OCI-LY1 (cell line): ENCODE data around the gene HOMER1.

Experiments
- H2AFZ ChIP-seq: fragments of 200-600 bp; sonication (generic), shearing (Covaris generic); 2 replicates; pipeline ENCODE4 v1.6.0; 2014; ENCODE audit warnings: antibody characterized with exemption, mild to moderate bottlenecking, low read length
- H3F3A ChIP-seq: fragments of 200-600 bp; sonication (generic), shearing (Covaris generic); 2 replicates; pipeline ENCODE4 v1.6.0; 2014; ENCODE audit warnings: mild to moderate bottlenecking, antibody characterized with exemption, low read length, moderate library complexity; ENCODE audit not compliant: insufficient read depth
- H3K27ac ChIP-seq: fragments of 200-600 bp; sonication (generic); 2 replicates; pipeline ENCODE4 v1.5.1; 2014; ENCODE audit warnings: low read length, mixed run types, mild to moderate bottlenecking, low read depth; ENCODE audit not compliant: poor library complexity, severe bottlenecking
- H3K27me3 ChIP-seq: fragments of 200-600 bp; sonication (generic); 2 replicates; pipeline ENCODE4 v1.6.0; 2014; ENCODE audit warnings: antibody characterized with exemption, mild to moderate bottlenecking, low read length, moderate library complexity; ENCODE audit not compliant: insufficient read depth
- H3K36me3 ChIP-seq: fragments of 200-600 bp; sonication (generic); 2 replicates; pipeline ENCODE4 v1.6.1; 2014; ENCODE audit warnings: mild to moderate bottlenecking, antibody characterized with exemption, low read length, moderate library complexity, mixed read lengths; ENCODE audit not compliant: insufficient read depth
- H3K4me1 ChIP-seq: fragments of 200-600 bp; sonication (generic); 2 replicates; pipeline ENCODE4 v1.5.1; 2014; ENCODE audit warnings: mild to moderate bottlenecking, low read length, moderate library complexity; ENCODE audit not compliant: insufficient read depth, severe bottlenecking
- H3K4me2 ChIP-seq: fragments of 200-600 bp; sonication (generic), shearing (Covaris generic); 2 replicates; pipeline ENCODE4 v1.6.1; 2014; ENCODE audit warnings: low read length
- H3K4me3 ChIP-seq: fragments of 200-600 bp; sonication (generic); 2 replicates; pipeline ENCODE4 v1.5.1; 2014; ENCODE audit warnings: low read length, low read depth, mild to moderate bottlenecking, mixed read lengths; ENCODE audit not compliant: poor library complexity, severe bottlenecking
- H3K79me2 ChIP-seq: fragments of 200-600 bp; shearing (Covaris generic); 2 replicates; pipeline ENCODE4 v1.6.1; 2016; ENCODE audit warnings: mixed run types, low read length, mixed read lengths; ENCODE audit not compliant: insufficient read depth
- H3K9ac ChIP-seq: fragments of 200-600 bp; sonication (generic), shearing (Covaris generic); 2 replicates; pipeline ENCODE4 v1.6.1; 2014; ENCODE audit warnings: mild to moderate bottlenecking, low read length, mixed read lengths
- H3K9me2 ChIP-seq: fragments of 200-600 bp; sonication (generic), shearing (Covaris generic); 2 replicates; pipeline ENCODE4 v1.6.1; 2014; ENCODE audit warnings: low read depth, mild to moderate bottlenecking, low read length, mixed read lengths
- H3K9me3 ChIP-seq: fragments of 200-600 bp; shearing (Covaris generic); 2 replicates; pipeline ENCODE4 v1.6.1; 2014; ENCODE audit warnings: low read length, mixed read lengths
- H4K20me1 ChIP-seq: fragments of 200-600 bp; sonication (generic), shearing (Covaris generic); 2 replicates; pipeline ENCODE4 v1.6.0; 2016; ENCODE audit warnings: mild to moderate bottlenecking, low read length; ENCODE audit not compliant: insufficient read depth
- EZH2 ChIP-seq: fragments of 200-600 bp; sonication (generic), shearing (Covaris generic); IDR thresholded peaks from 2 replicates; pipeline ENCODE4 v1.8.0; 2017; ENCODE audit warnings: borderline replicate concordance, mixed run types, mild to moderate bottlenecking, antibody characterized with exemption, low read length, moderate library complexity, mixed read lengths
- TF ChIP-seq, protein P1 (sequence below): fragments of 200-600 bp; sonication (generic), shearing (Covaris generic); IDR thresholded peaks from 2 replicates; pipeline ENCODE4 v1.5.1; 2017; ENCODE audit warnings: mild to moderate bottlenecking, antibody characterized with exemption, low read length, moderate library complexity, mixed read lengths

HOMER1 gene

DNA sequence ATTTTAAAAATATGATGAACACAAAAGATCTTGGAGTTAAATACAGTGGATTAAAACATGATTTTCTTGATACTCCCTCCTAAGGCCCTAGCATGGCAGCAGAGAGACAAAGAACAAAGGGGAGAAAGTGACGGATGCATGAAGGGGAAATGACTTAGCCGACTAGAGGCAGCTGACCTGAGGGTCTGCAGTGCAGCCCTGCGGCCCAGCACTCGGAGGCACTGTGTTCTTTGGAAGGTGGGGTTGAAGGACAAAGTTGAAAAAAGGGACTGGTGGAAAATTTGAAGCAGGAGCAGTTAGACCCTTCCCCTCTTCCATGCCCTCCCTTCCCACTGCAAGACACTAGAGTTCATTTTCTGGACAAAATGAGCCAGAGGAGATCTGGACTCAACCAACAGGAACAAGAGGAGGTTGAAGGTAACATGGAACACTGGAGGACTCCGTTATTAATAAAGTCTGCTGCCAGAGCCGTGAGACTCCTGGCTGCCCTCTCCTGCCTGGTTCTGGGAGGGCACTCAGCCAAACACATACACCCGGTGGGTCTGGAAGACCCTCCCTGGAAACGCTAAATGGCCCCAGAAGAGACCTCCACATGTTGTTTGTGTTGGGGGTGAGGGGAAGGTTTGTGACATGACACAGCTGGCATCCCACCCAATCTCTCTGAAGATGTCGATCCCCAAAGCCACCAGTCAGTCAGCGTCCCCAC lies 179.9 kb downstream of the HOMER1 start:
- Histone ChIP-seq H3F3A (no peaks in the 10 kb centered on the region), H4K20me1 (no peaks in the 10 kb centered on the region), H3K36me3 (no peaks in the 10 kb centered on the region), H3K27ac (no peak overlapping the region), H3K79me2 (no peaks in the 10 kb centered on the region), H3K4me1 (no peaks in the 10 kb centered on the region), H3K27me3 (no peaks in the 10 kb centered on the region), H2AFZ (no peak overlapping the region), H3K4me3 (no peak overlapping the region), H3K9ac (no peak overlapping the region), H3K9me3 (no peaks in the 10 kb centered on the region), H3K4me2 (no peak overlapping the region), H3K9me2 (no peaks in the 10 kb centered on the region)
- TF ChIP-seq, protein P1, sequence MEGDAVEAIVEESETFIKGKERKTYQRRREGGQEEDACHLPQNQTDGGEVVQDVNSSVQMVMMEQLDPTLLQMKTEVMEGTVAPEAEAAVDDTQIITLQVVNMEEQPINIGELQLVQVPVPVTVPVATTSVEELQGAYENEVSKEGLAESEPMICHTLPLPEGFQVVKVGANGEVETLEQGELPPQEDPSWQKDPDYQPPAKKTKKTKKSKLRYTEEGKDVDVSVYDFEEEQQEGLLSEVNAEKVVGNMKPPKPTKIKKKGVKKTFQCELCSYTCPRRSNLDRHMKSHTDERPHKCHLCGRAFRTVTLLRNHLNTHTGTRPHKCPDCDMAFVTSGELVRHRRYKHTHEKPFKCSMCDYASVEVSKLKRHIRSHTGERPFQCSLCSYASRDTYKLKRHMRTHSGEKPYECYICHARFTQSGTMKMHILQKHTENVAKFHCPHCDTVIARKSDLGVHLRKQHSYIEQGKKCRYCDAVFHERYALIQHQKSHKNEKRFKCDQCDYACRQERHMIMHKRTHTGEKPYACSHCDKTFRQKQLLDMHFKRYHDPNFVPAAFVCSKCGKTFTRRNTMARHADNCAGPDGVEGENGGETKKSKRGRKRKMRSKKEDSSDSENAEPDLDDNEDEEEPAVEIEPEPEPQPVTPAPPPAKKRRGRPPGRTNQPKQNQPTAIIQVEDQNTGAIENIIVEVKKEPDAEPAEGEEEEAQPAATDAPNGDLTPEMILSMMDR: peak; percentile 23; the same call in 1 of the 2 replicates
- no peak for TF ChIP-seq EZH2

DNA sequence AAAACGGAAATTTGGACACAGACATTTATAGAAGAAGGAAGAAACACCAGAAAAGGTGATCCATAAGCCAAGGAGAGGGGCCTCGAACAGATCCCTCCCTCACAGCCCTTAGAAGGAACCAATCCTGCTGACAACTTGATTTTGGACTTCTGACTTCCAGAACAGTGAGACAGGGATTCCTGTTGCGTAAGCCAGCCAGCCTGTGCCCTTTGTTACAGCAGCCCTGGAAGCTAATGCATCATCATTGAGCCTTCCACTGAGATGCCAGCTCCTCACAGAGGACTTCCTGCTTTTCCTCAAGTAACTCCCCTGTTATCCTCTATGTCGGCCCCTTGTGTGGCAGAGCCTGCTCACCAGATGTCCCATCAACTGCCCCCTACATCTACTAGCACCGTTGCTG lies 183.9 kb downstream of the HOMER1 start:
- H4K20me1 ChIP-seq: no peaks in the 10 kb centered on the region
- H3K4me3 ChIP-seq: no peak overlapping the region
- H3K27me3 ChIP-seq: no peaks in the 10 kb centered on the region
- H3K9me2 ChIP-seq: no peaks in the 10 kb centered on the region
- no peaks in the 10 kb centered on the region for H3K9me3 ChIP-seq
- H3K36me3 ChIP-seq: no peaks in the 10 kb centered on the region
- no peak overlapping the region for H3K9ac ChIP-seq
- H2AFZ ChIP-seq: no peak overlapping the region
- H3K4me1 ChIP-seq: no peaks in the 10 kb centered on the region
- TF ChIP-seq, protein P1: no peak
- TF ChIP-seq EZH2: no peak
- no peaks in the 10 kb centered on the region for H3K79me2 ChIP-seq
- no peaks in the 10 kb centered on the region for H3F3A ChIP-seq
- no peak overlapping the region for H3K4me2 ChIP-seq
- H3K27ac ChIP-seq: no peak overlapping the region

DNA sequence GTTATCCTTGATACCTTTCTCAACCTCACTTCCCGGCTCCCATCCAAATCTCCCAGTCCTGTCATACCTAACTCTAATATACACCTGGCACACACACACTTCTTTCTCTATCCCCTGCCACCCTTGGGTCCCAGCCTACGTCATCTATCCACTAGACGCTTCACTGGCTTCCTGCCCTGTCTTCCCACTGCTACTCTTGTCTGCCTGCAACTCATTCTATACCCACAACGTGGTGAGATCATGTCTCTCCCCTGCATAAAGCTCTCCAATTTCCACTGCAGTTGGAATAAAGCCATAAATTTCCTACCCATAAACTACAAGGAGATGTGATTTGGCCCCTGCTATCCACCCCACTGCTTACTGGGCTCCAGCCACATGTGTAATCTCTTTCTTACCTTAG lies 184.5 kb downstream of the HOMER1 start:
- no peaks in the 10 kb centered on the region for H3K79me2 ChIP-seq

More for the DNA sequence above, 184.5 kb downstream of the HOMER1 start:
- H2AFZ ChIP-seq: no peak overlapping the region
- no peak overlapping the region for H3K4me3 ChIP-seq
- H3K4me1 ChIP-seq: no peaks in the 10 kb centered on the region
- H3K4me2 ChIP-seq: no peak overlapping the region
- H3K36me3 ChIP-seq: no peaks in the 10 kb centered on the region
- H4K20me1 ChIP-seq: no peaks in the 10 kb centered on the region
- H3K27me3 ChIP-seq: no peaks in the 10 kb centered on the region
- H3K9ac ChIP-seq: no peak overlapping the region
- H3F3A ChIP-seq: no peaks in the 10 kb centered on the region
- no peak overlapping the region for H3K27ac ChIP-seq
- no peak for TF ChIP-seq EZH2
- TF ChIP-seq, protein P1: no peak
- H3K9me2 ChIP-seq: no peaks in the 10 kb centered on the region
- no peaks in the 10 kb centered on the region for H3K9me3 ChIP-seq
